GM18498 (cell line): ENCODE results near the gene SMC5.
A peak's percentile ranks its signal among the peaks of the same experiment; 100 is the strongest.
"Not testable (repeated sequence)": the region's sequence is repeated elsewhere in the genome, so short reads cannot be mapped to it uniquely, and the experiment has no call there.

Experiments used
- ATAC-seq: cut with Tn5 transposase; IDR thresholded peaks from one replicate; pipeline ENCODE4 v1.9.1; 2021; ENCODE audit warnings: mild to moderate bottlenecking, moderate library complexity; ENCODE audit not compliant: unreplicated experiment

The SMC5 gene

GRCh38 chr9:70355801-70356200, 97.0 kb downstream of the SMC5 start:
- no peak for ATAC-seq

GRCh38 chr9:70362952-70363351, 104.2 kb downstream of the SMC5 start:
- no peak for ATAC-seq

DNA sequence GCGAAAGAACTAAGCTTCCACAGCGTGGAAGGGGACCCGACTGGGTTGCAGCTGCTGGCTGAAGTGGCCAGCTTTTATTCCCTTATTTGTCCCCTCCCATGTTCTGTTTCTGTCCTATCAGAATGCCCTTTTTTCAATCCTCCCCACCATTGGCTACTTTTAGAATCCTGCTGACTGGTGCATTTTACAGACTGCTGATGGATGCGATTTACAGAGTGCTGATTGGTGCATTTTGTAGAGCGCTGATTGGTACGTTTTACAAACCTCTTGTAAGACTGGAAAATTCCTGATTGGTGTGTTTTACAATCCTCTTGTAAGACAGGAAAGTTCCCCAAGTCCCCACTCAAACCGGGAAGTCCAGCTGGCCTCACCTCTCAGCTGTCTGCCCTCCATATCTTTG, 105.0 kb downstream of the SMC5 start:
- ATAC-seq = no peak

DNA sequence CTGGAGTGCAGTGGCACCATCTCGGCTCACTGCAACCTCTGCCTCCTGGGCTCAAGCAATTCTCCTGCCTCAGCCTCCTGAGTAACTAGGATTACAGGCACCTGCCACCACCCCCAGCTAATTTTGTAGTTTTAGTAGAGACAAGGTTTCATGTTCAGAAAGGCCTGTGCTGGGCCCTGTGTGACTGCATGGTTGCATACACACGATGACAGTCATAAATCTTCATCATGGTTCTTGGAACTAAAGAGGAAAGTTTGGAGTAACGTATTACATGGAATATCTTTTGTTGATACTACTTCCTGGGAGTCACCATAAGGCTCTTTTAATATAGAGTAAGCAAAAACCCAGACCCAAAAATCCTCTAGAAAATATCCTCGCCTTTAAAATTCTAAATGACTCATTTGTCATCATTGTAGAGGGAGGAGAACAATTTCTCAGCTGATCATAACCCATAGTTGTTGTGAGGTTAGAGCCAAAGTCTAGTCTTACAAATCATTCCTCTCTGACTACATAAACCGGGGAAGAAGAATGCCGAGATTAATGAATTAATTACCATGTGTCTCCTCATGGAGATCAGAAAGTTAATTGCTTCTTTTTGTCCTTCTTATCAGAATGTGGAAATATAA, 108.6 kb downstream of the SMC5 start:
- no peak for ATAC-seq

- no peak for ATAC-seq
Measured at GRCh38 chr9:70374962-70375618, 116.3 kb downstream of the SMC5 start.

DNA sequence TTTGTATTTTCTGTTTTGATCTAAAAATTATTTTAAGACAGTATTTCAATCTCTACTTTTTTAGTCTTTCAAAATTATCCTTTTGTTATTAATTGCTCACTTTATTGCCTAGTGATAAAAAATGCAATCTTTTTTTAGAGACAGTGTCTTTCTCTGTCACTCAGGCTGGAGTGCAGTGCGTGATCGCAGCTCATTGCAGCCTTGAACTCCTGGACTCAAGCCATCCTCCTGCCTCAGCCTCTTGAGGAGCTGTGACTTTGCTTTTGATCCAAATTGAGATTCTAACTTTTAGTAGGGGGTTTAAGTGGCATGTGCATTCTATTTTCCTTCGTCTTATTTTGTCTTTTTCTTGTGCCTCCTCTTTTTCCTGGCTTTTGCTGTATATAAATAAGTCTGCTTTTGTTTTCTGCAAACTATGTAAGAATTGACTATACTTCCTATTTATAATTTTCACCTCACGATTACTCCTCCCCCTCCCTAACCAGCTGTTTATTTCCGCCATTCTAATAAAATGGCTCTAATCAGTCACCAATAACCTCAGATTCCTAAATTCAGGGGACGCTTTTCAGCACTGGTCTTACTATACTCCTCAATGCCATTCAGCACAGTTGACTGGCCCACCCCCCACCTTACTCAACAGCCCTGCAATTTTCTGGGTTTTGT, 123.4 kb downstream of the SMC5 start:
- ATAC-seq = no peak

DNA sequence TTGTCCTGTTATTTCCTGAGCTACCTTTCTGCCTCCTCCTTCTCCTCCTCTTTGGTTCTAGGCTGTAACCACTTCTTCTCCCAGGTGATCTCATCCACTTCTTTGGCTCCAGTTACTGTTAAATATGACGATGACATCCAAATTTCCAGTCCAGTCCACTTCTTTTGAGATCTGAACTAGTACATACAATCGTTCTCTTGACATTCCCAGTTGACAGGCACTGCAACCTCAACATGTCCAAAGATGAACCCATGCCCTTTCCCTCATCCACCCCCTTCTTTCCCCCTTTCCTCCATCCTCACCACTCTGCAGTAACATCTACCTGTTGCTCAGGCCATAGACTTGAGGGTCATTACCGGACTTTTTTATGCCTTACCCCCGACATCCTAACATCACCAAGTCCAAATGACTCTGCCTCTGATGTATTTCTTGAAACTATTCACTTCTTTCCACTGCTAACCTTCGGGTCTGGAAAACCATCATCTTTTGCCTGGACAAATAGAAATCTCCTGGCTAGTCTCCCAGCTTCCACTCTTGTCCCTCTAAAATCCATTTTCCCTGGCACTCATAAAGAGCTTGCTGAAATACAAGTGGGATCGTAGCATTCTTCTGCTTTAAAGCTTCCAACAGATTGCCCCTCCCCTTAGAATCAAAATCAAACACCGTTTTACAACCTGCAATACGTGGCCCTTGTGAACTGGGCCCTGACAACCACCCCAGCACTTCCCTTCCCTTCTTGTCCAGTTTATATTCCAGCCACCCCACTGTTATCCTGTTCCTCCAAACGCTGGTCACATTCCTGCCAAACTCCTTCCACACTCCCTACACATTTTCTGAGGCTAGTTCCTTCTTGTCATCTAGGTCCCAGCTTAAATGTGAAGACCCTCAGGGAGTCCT, 124.2 kb downstream of the SMC5 start:
- no peak for ATAC-seq

DNA sequence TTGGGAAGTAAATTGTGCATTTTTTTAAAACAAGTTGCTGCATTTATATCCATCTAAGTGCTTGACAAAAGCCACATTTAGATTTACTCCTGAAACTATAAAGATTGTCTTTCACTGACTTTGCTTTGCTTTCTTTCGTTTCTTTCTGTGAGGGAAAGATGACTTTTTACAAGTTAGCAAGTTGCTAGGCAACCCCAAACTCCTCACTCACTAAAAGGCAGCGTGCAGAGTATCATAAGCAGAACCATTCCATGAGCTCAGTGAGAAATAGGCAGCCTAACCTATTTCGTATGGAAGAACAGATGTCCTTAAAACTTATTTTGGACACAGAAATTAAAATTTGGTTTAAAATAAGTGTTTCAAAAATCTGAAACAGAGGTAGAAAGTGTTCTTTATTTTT, 126.6 kb downstream of the SMC5 start:
- ATAC-seq = no peak

DNA sequence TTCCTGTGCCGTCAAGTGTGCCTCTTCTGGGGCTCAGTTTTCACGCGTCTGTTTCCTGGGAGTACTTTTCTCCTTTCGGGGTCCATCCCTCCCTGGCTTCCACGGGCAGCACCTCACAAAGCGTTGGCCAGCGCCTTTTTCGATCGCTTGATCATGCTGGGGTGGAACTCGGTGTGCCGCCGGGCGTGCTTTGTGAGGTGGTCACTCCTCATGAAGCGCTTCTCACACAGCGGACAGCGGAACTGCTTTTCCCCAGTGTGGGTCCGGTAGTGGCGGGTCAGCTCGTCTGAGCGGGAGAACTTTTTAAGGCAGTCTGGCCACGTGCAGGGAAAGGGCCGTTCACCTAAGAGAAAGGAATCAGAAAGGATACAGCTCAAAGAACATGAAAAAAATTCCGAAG, 128.9 kb downstream of the SMC5 start:
- ATAC-seq = no peak

- no peak for ATAC-seq
Measured at GRCh38 chr9:70389188-70389587, 130.4 kb downstream of the SMC5 start.

DNA sequence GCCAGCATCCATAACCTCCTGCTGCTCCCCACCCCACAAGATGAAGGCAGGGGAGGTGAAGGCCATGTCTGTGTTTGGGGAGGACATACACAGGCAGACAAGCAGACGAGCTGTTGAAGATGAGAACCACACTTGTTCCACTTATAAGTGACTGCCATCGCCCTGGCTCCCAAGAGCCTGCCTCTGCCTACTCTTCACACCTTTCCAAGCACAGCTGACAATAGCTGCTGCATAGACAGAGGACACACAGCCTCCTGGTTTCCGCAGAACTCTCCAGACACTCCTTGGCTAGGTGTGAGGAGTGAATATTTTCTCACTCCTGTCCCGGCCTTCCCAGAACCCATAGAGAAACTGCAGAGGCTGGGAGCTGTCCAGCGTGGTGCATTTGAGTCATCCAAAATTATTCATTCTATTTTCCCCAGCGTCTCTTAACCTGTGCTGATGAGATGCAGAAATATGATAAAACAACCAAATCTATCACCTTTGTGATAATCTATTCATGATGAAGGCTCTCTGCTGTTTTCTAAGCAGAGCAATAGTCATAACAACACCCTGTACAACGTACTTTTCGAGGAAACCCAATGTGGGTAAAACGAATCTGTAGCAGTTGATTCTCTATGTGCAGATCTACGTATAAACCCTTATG, 131.0 kb downstream of the SMC5 start:
- ATAC-seq = no peak

GRCh38 chr9:70390933-70391341, 132.2 kb downstream of the SMC5 start:
- ATAC-seq = no peak

DNA sequence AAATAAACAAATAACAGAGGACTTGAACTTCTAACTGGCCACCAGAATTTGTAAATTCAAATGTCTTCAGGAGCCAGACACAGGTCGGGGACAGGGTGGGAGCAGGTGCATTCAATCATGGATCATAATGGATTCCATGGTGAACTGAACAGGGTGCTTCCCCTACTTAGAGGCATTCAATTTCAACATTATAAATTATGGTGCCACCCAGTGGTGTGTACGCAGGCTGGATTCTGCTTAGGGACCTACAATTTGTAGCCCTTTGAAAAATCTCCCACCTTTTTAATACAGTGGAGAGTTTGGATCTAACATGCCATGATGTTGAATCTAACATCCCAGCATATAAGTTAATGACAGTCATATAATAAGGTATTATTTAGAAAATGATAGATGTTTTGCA, 133.4 kb downstream of the SMC5 start:
- no peak for ATAC-seq

GRCh38 chr9:70392850-70393249, 134.1 kb downstream of the SMC5 start:
- no peak for ATAC-seq

GRCh38 chr9:70395652-70396051, 136.9 kb downstream of the SMC5 start:
- no peak for ATAC-seq

GRCh38 chr9:70398145-70398556, 139.4 kb downstream of the SMC5 start:
- peak; percentile 100 for ATAC-seq

- ATAC-seq = no peak
Measured at GRCh38 chr9:70399141-70399540, 140.4 kb downstream of the SMC5 start.

DNA sequence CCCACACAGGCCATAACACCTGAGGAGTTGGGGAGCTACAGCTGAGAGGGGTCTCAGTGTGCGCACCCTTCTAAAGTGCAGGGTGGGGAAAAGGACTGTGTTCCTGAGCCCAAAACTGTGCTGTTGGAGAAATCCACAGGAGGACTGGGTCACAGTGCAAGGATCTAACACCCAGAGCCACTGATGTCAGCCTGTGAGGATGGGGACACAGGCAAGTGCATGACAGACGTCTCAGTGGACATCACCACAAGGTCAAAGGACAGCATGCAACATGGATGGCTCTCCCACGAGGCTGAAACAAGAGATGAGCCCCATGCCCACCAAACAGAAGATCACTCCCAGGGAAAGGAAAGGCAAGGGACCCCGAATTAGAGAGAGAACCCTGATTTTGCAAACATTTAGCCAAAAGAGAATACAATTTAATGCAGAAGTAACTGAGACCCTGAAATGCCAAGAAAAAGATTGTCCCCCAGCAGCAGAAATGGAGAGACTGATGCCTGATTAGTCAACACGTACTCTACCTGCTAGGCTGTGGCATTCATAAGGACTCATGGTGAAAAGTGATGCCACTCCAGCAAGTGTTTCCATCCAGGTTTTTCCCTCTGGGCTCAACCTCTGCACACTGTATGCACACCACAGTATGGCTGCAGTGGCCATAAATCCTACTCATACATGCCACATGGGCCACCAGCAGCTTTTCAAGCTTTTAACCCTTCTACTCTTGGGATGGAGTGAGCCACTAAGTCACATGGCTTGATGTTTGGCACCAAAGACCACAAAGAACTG, 141.5 kb downstream of the SMC5 start:
- ATAC-seq = no peak

- not testable (repeated sequence) for ATAC-seq
Measured at GRCh38 chr9:70401241-70401640, 142.5 kb downstream of the SMC5 start.

- ATAC-seq = no peak
Measured at GRCh38 chr9:70402213-70402612, 143.4 kb downstream of the SMC5 start.
